Measurements from ENCODE around the gene UCHL3. TPM values are rescaled to one million over a fixed set of nuclear protein-coding genes. Genes with fewer than 3 reads are reported as not detected.

The UCHL3 gene
- total and polyA plus RNA-seq, 8 donors, result 20.5 to 27.1 (median 22.7) TPM

DNA sequence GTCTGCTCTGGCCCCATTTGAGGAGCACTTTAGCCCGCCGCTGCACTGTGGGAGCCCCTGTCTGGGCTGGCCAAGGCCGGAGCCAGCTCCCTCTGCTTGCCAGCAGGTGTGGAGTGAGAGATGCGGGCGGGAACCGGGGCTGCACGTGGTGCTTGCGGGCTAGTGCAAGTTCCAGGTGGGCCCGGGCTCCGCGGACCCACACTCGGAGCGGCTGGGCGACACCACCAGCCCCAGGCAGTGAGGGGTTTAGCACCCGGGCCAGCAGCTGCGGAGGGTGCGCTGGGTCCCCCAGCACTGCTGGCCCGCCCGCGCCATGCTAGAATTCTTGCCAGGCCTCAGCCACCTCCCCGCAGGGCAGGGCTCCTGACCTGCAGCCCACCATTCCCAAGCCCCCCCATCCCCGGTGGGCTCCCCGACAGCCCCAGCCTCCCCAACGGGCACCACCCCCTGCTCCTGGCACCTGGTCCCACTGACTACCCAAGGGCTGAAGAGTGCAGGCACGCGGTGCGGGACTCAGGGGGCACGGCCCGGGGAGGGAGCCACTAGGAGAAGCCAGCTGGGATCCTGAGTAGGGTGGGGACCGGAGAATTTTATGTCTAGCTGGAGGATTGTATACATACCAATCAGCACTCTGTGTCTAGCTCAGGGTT is 31.0 kb upstream of the UCHL3 start:
- DNase-seq, result peak in 1 of 4 donors; percentile 80
- no peak for ATAC-seq

DNA sequence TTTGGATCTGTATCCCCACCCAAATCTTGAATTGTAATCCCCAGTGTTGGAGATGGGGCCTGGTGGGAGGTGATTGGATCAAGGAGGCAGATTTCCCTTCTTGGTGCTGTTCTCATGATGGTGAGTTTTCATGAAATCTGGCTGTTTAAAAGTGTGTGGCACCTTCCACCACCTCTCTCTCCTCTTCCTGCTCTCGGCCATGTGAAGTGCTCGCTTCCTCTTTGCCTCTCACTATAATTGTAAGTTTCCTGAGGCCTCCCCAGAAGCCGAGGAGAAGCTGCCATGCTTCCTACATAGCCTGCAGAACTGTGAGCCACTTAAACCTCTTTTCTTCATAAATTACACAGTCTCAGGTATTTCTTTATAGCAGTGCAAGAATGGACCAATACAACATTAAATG is 27.6 kb upstream of the UCHL3 start:
- DNase-seq, result no peak
- Histone ChIP-seq H3K27me3 (no peaks in the 10 kb centered on the region), H3K4me3 (no peak overlapping the region), H3K4me1 (no peaks in the 10 kb centered on the region), H3K36me3 (peaks cover 0 to 13% of the 10 kb centered on the region in 2 donors), H3K27ac (no peak overlapping the region), H3K9me3 (peaks cover 0 to 5% of the 10 kb centered on the region in 2 donors)
- TF ChIP-seq, protein P1, sequence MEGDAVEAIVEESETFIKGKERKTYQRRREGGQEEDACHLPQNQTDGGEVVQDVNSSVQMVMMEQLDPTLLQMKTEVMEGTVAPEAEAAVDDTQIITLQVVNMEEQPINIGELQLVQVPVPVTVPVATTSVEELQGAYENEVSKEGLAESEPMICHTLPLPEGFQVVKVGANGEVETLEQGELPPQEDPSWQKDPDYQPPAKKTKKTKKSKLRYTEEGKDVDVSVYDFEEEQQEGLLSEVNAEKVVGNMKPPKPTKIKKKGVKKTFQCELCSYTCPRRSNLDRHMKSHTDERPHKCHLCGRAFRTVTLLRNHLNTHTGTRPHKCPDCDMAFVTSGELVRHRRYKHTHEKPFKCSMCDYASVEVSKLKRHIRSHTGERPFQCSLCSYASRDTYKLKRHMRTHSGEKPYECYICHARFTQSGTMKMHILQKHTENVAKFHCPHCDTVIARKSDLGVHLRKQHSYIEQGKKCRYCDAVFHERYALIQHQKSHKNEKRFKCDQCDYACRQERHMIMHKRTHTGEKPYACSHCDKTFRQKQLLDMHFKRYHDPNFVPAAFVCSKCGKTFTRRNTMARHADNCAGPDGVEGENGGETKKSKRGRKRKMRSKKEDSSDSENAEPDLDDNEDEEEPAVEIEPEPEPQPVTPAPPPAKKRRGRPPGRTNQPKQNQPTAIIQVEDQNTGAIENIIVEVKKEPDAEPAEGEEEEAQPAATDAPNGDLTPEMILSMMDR (IDR thresholded peaks at IDR 0.05), result no peak
- no peak for ATAC-seq
- intact Hi-C loops (cut with DNase I), result no loop called here

More for the DNA sequence above, 31.0 kb upstream of the UCHL3 start:
- no peaks in the 10 kb centered on the region for H3K36me3 ChIP-seq
- TF ChIP-seq, protein P1 (IDR thresholded peaks at IDR 0.05), result no peak
- H3K4me3 ChIP-seq, result no peak overlapping the region
- peaks cover 0 to 5% of the 10 kb centered on the region in 2 donors for H3K9me3 ChIP-seq
- no peak overlapping the region for H3K27ac ChIP-seq
- intact Hi-C loops (cut with DNase I), result no loop called here
- no peaks in the 10 kb centered on the region for H3K27me3 ChIP-seq
- H3K4me1 ChIP-seq, result no peaks in the 10 kb centered on the region

DNA sequence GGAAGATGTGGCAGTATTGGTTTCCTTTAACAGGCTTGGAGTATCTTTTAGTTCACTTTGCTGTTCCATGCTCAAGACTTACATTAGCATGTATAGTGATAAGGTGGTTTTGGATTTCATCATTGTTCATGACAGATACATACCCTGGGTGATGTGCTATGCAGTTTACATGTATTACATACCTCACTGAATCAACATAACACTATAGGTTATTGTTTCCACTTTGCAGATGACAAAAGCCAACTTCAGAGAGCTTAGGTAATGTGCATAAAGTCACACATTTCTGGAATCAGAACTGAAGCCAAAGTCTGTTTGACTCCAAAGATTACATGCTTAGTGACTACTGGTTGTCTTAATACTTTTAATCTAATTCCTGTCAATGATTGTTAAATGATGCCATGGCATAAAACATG is 19.0 kb upstream of the UCHL3 start:
- Histone ChIP-seq H3K9me3 (no peaks in the 10 kb centered on the region), H3K4me1 (no peaks in the 10 kb centered on the region)
- TF ChIP-seq, protein P1 (IDR thresholded peaks at IDR 0.05), result no peak

DNA sequence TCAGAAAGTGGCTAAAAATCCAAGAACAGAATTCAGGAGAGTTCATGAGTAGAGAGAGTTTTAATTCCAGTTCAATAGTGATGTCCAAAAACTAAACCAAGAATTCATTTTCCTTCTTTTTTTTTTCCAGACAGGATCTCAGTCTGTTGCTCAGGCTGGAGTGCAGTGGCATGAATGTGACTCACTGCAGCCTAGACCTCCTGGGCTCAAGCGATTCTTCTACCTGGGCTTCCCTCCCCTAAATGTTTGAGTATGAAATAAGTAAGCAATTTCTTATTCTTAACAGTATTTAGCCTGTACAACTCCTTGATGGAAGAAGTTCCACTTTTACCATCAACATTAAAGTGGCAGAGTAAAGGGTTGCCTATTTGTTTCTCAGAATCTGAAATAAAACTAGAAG is 15.7 kb upstream of the UCHL3 start:
- Histone ChIP-seq H3K9me3 (no peaks in the 10 kb centered on the region), H3K27me3 (no peaks in the 10 kb centered on the region), H3K4me1 (peaks cover 8 to 18% of the 10 kb centered on the region in 2 donors), H3K36me3 (peaks cover 0 to under 1% of the 10 kb centered on the region in 2 donors), H3K4me3 (no peak overlapping the region), H3K27ac (no peak overlapping the region)
- no peak for ATAC-seq
- TF ChIP-seq, protein P1 (IDR thresholded peaks at IDR 0.05), result no peak
- DNase-seq, result no peak
- intact Hi-C loops (cut with DNase I), result no loop called here

More for the DNA sequence above, 19.0 kb upstream of the UCHL3 start:
- Histone ChIP-seq H3K27me3 (no peaks in the 10 kb centered on the region), H3K36me3 (peaks cover 0 to 23% of the 10 kb centered on the region in 2 donors), H3K27ac (no peak overlapping the region), H3K4me3 (no peak overlapping the region)
- no peak for ATAC-seq
- no peak for DNase-seq
- intact Hi-C loops (cut with DNase I), result no loop called here

DNA sequence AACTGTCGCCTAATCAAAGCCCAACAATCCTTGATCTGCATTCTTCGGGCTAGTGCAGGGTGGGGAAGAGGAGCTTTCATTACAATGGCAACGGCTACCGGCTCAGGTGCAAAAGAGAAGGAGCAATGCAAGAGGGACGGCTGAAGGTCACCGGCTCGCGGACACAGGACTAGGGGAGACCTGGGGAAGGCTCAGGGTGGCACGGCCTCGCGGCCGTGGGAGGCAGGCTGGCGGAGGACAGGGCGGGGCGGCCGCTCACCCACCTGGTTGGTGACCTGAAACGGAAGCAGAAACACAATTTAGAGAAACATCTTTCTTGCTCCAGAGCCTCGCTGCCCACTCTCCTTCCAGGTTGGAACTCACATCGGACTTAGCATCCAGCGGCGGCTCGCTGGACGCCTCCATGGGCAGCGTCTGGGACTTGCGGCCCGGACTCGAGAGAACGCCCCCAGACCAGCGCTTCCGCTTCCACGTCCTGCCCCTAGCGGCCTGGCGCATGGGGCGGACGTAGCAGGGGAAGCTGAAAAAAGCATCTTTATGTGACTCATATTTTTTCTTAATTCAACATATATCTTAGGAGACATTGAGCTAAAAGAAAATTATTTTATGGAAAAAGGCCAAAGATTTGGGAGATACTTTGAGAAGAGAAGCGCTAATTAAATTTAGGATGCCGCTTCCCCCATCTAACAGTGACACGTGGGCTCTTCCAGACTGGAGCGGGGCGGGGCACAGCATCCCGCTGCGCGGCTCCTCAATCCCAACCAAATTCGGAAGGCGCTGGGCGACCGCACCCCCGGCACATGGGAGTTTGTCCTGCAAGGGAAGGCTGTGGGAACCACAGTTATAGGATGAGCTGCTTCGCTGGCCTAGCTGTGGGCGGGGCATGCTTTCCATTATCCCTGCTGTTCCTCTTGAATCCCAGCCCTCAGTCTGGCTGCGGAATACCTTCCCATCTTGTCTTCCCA is 11.9 kb upstream of the UCHL3 start, which contains the start of gene COMMD6:
TSS of gene COMMD6 (minus strand) at position 441 of the 965 bp plus-strand sequence. CDS start at position 405, 36 bp downstream.
- peak; percentile 79 to 94 (median 83) for DNase-seq
- peak within 1 kb of the TSS; percentile 33 to 77 for H3K27ac ChIP-seq
- intact Hi-C loops (cut with DNase I), result no loop called here
- H3K27me3 ChIP-seq, result no peaks in the 10 kb centered on the region
- H3K4me3 ChIP-seq, result peak within 1 kb of the TSS; percentile 68 to 74
- TF ChIP-seq, protein P1 (IDR thresholded peaks at IDR 0.05), result peak; percentile 69 to 75
- ATAC-seq, result peak; percentile 97
- no peaks in the 10 kb centered on the region for H3K36me3 ChIP-seq
- peaks cover 8 to 18% of the 10 kb centered on the region in 2 donors for H3K4me1 ChIP-seq
- H3K9me3 ChIP-seq, result no peaks in the 10 kb centered on the region
